ENCODE results near the gene BTN2A1.

The BTN2A1 gene

DNA sequence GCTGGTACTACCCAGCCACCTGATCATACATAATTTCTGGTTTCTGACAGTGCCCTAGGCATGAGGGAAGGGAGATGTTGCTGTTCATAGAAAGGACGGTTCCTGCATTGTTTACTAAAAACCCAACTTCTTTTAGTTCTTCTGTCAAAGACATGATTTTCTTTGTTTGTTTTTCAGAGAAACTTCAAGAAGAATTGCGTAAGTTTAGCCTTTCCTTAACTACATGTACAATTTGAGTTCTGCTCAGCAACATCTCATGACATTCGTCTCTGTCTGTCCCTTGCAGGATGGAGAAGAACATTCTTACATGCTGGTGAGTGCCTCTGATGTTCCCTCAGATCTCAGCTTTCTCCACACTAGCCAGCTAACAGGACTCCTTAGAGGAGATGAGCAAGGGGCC is 8.0 kb downstream of the BTN2A1 start:
- no peak overlapping the region for H3K4me3 ChIP-seq (ENCODE audit: low read depth, low read length)
- TF ChIP-seq, protein P1, sequence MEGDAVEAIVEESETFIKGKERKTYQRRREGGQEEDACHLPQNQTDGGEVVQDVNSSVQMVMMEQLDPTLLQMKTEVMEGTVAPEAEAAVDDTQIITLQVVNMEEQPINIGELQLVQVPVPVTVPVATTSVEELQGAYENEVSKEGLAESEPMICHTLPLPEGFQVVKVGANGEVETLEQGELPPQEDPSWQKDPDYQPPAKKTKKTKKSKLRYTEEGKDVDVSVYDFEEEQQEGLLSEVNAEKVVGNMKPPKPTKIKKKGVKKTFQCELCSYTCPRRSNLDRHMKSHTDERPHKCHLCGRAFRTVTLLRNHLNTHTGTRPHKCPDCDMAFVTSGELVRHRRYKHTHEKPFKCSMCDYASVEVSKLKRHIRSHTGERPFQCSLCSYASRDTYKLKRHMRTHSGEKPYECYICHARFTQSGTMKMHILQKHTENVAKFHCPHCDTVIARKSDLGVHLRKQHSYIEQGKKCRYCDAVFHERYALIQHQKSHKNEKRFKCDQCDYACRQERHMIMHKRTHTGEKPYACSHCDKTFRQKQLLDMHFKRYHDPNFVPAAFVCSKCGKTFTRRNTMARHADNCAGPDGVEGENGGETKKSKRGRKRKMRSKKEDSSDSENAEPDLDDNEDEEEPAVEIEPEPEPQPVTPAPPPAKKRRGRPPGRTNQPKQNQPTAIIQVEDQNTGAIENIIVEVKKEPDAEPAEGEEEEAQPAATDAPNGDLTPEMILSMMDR (IDR thresholded peaks at IDR 0.05; ENCODE audit: low read depth, low read length, missing control alignments), result no peak
- in situ Hi-C loops (cut with HindIII; ENCODE audit: low sequenced_read_pairs), result no loop called here
- no peak for DNase-seq (ENCODE audit: low read depth)

DNA sequence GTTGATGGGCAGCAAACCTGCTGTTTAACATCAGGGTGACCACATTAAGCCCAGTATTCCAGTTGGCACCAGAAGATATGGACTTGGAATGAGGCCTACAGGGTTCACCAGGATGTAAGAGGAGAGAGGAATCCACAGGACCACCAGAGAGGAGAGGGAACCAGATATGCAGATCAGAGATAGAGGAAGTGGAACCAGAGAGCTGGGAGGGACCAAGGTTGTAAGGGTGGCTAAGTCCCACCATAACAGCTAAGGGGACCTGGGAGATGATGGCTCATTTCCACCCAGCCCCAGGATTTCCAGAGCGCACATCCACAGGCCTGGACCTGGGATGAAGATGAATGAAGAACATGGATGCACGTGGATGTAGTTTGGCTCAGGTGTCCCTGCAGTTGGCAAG is 11.1 kb downstream of the BTN2A1 start:
- DNase-seq (ENCODE audit: low read depth), result no peak
- in situ Hi-C loops (cut with HindIII; ENCODE audit: low sequenced_read_pairs), result no loop called here
- TF ChIP-seq, protein P1 (IDR thresholded peaks at IDR 0.05; ENCODE audit: low read depth, low read length, missing control alignments), result no peak
- no peak overlapping the region for H3K4me3 ChIP-seq (ENCODE audit: low read depth, low read length)

DNA sequence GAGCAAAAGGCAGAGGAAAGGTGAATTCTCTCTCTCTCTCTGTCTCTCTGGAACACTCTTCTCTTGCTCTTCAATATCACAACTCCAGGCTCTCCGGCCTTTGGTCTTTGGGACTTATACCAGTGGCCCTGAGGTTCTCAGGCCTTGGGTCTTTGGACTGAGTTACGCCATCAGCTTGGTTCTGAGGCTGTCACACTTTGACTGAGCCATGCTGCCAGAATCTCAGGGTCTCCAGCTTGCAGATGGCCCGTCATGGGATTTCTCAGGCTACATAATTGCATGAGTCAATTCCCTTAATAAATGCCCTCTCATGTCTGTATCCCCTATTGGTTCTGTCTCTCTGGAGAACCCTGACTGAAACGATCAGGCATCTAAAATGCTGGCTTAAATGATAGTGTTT is 12.9 kb downstream of the BTN2A1 start:
- H3K4me3 ChIP-seq (ENCODE audit: low read depth, low read length), result no peak overlapping the region
- in situ Hi-C loops (cut with HindIII; ENCODE audit: low sequenced_read_pairs), result no loop called here
- TF ChIP-seq, protein P1 (IDR thresholded peaks at IDR 0.05; ENCODE audit: low read depth, low read length, missing control alignments), result no peak
- DNase-seq (ENCODE audit: low read depth), result no peak

DNA sequence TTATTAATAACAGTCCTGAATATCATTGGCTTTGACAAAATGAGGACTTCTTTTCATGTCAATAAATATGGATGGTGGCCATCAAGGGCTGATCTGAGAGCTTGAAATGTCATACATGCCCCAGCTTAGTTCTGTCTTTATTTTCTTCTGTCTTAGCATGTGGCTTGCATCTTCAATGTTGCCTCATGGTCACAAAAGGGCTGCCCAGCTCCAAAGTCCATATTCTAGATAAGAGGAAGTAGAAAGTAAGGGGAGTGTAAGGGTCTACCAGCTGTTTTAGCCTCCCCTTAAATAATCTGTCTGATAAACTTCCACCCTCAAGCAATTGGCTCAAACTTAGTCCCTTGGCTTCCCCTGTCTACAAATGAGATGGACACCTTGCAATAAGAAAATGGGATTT is 14.2 kb downstream of the BTN2A1 start:
- in situ Hi-C loops (cut with HindIII; ENCODE audit: low sequenced_read_pairs), result no loop called here
- no peak overlapping the region for H3K4me3 ChIP-seq (ENCODE audit: low read depth, low read length)
- no peak for DNase-seq (ENCODE audit: low read depth)
- TF ChIP-seq, protein P1 (IDR thresholded peaks at IDR 0.05; ENCODE audit: low read depth, low read length, missing control alignments), result no peak

DNA sequence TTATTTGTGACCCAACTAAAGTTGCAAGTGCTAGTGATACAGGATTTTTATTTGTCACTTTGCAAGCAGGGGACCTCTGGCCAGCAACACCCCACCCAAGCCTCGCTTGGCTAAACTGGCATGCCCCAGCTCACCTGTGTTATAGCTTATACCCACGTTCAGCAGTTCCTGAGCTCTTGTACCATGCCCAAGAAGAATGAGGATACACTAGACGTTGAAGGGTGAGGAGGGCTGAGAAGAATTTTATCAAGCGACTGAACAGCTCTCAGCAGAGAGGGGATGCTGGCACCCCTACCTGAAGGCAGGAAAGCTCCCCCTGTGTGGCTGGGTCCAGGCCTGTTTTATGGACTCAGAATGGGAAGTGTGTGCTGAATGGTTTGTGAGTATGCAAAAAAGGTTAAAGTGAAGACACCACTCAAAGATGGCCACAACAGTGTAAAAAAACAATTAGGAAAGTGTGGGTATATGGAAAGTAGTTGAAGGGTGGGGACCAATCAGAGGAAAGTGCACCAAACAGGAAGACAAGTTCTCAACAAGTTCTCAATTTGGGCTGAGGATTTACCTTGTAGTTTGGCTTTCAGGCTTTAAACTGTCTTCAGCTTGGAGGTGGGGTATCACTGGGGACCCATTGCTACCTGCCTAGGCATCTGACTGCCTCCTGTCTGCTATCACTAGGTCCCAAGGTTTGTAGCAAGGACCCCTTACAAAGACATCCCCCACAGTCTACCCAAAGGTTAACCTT is 15.0 kb downstream of the BTN2A1 start:
- TF ChIP-seq, protein P1 (IDR thresholded peaks at IDR 0.05; ENCODE audit: low read depth, low read length, missing control alignments), result no peak
- H3K4me3 ChIP-seq (ENCODE audit: low read depth, low read length), result no peak overlapping the region
- in situ Hi-C loops (cut with HindIII; ENCODE audit: low sequenced_read_pairs), result no loop called here
- DNase-seq (ENCODE audit: low read depth), result no peak

DNA sequence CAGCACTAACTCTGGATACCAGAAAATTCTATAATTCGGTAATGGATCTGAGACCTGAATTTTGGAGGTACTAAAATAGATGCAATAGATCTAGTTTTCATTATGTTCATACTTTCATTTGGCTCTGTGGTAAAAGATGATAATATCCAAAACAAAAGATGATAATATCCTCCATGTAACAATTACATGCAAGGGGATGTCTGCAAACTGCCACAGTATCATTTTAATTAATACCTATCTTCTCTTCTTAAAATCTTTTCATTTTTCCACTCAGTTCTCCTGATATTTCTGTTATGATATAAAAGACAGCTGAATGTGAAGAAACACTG is 15.6 kb downstream of the BTN2A1 start:
- DNase-seq (ENCODE audit: low read depth), result no peak
- in situ Hi-C loops (cut with HindIII; ENCODE audit: low sequenced_read_pairs), result no loop called here
- TF ChIP-seq, protein P1 (IDR thresholded peaks at IDR 0.05; ENCODE audit: low read depth, low read length, missing control alignments), result no peak
- peak overlapping the region; percentile 35 for H3K4me3 ChIP-seq (ENCODE audit: low read depth, low read length)
